Fibroblast of skin of right biceps (primary cell): ENCODE measurements around the gene RAB40B.

ENCODE experiments used
- DNase-seq: peaks from one replicate; pipeline ENCODE4 v3.0.0-alpha.2; 2013

RAB40B gene

DNA sequence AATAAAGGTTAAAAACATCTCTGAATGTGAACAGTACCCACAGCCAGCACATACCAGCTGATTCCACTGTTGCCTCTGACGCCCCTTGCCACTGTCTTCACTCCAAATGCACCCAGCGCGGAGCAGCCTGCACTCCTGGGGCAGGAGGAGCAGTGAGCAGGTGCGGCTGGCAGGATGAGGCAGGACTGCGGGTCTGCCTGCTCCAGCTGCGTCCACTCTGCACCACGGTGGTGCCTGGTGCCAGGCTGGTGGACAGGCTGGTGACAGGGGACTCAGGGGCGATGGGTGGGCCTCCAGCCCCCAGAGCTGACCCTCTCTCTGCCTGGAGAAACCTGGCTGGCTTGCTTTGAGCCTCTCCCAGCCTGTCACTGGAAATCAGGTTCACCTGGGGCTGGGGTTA is 9.4 kb downstream of the RAB40B start:
- DNase-seq, result no peak

DNA sequence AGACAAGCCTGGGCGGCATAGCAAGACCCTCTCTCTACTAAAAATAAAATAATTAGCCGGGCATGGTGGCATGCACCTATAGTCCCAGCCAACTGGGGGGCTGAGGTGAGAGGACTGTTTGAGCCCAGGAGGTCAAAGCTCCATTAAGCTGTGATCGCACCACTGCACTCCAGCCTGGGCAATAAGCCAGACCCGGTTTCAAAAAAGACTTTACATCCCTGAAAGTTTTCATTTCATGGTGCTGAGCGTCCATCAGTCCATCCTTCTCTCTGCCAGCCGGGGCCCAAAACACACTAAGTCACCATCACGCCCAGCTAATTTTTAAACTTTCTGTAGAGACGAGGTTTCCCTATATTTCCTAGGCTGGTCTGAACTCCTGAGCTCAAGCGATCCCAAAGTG is 10.6 kb downstream of the RAB40B start:
- no peak for DNase-seq

DNA sequence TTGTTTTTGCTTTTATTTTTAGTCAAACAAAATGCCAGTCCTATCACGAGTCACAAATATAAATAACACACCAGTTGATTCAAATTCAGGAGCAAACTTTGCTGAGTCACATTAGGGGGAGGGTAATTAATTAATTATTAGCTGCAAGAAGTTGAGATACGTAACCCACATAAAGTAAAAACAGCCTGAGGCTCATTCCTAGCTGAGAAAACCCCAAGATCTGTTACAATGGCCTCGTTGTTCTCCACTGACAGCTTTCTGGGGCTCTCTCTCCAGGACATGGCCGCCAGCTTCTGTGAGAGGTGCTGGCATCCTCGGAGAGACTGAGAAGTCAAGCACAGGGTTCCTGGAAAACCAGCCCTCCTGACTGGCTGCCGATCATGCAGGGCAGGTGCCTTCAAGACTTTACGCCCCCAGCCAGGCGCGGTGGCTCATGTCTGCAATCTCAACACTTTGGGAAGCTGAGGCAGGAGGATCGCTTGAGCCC is 11.1 kb downstream of the RAB40B start:
- no peak for DNase-seq

DNA sequence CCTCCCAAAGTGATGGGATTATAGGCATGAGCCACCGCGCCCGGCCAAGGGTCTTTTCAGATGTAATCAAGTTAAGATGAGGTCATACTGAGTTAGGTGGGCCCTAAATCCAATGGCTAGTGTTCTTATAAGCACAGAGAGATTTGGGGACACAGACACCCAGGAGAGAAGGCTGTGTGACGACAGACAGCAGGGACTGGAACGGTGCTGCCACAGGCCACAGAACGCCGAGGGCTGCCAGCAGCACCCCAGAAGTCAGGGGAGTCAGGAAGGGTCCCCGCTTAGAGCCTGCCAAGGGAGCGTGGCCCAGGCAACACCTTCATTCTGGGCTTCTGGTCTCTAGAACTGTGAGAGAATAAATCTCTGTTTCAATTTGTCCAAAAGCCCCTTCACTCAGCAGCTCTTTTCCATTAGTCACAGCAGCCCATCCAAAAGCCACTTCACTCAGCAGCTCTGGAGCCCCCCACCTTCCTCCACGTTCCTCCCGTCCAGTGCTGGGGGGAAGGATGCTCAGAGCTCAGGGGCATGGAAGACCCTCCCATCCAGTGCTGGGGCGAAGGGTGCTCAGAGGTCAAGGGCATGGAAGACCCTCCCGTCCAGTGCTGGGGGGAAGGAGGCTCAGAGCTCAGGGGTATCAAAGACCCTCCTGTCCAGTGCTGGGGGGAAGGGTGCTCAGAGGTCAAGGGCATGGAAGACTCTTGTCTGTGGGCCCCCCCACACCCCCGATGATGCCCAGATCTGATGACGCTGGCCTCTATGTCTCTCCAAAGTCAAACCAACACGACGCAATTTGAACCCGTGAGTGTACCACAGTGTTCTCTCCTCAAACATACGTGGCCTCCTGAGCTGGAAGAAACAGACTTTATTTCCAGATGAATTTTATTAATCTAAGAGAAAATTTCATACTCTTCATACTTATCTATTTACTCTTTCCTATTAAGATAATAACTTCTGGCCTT is 11.9 kb downstream of the RAB40B start:
- no peak for DNase-seq

DNA sequence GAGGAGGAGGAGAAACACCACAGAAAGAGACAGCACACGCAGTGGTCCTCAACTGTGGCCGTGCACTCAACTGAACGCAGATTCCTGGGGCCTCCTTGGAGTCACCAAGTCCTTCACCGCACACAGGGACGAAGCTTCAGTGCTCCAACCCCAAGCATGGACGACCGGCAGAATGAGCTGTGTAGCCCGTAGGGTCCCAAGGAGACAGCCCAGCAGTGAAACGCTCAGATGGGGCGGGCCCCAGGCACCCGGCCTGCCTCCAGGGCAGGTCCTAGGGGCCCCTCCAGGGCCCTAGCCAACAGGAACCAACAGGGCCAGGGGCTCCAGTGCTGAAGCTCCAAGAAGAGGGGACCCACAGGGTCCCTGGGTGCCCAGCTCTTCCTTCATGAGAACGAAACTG is 13.2 kb downstream of the RAB40B start:
- DNase-seq, result no peak

DNA sequence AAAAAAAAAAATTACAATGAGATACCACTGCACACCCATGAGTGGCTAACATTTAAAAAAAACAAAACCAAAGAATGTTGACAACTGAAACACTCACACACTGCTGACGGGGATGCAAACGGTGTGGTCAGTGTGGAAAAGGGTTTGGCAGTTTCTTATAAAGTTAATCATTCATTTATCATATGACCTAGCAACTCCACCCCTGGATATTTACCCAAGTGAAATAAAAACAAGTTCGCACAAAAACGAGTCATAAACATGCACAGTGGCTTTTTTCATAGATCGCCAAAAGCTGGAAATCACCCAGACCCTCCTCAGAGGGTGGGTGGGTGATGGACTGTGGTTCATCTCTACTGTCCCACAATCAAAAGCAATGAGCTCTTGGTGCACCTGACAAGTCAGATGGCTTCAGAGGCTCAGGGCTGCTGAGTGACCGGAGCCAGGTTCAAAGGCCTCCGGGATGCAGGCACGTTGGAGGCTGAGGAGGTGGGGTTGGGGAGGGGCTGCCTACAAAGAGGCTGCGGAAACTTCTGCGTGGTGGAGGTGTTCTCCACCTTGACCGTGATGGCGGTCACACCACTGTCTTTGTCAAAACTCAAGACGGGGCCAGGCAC is 14.2 kb downstream of the RAB40B start:
- no peak for DNase-seq

DNA sequence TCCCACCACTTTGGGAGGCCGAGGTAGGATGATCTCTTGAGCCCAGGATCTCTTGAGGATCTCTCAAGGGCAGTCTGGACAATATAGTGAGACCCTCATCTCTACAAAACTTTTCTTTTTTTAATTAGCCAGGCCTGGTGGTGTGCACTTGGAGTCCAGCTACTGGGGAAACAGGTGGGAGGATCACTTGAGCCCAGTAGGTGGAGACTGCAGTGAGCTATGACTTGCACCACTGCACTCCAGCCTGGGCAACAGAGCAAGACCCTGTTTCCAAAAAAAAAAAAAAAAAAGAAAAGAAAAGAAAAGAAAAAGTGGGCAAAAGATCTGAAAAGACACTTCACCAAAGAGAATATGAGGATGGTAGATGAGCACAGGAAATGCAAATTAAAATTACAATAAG is 15.0 kb downstream of the RAB40B start:
- no peak for DNase-seq

DNA sequence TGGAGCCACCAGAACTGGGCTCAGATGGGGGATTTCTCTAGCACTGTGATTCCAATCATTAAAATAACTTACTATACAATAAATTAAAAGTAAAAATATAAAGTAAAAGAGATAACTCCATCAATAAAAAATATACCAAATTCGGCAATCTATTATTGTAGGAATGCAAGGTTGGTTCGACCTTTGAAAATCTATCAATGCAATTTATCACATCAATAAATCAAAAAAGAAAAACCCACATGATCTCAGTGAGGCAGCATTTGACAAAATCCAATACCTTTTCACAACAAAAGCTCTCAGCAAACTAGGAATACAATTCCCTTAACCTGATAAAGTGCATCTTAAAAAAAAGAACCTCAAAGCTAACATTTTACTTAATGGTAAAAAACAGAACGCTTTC is 17.0 kb downstream of the RAB40B start:
- no peak for DNase-seq

DNA sequence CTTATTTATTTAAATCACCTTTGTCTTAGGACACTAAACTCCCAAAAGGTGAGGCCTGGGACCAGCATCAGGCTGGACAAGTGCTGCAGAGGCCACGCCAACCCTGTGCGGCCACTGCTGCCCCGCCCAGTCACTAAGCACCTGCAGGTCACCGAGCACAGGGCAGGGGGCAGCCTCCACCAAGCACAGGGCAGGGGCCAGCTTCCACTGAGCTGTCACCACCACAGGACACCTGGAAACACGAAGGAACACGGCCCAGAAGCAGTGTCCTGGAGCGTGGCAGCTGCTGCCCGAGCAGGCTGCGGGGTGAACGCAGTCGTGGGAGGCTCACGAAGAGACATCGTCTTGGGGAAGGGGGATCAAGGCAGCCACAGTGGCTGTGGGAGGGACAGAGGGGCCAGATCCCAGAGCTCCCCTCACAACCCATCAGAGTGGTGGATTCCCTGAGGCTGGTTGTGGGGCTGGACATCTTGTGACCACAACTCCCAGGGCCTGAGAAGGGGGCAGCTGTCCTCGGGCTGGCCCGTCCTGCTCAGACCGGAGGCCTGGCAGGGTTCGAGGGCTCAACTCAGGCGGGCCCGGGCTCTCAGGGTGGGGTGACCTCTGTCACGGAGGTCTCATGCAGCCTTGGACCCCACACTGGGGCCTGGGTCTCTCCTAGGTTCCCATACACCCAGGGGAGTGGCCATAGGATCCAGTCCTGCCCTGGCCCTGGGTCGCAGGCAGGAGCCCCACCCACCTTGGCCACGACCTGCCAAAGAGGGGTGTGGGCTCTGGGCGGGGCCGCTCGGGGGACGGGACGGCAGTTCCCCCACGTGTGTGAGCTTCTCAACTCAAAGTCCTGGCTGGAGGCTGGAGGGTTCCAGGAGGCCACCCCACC is 18.7 kb downstream of the RAB40B start:
- no peak for DNase-seq

DNA sequence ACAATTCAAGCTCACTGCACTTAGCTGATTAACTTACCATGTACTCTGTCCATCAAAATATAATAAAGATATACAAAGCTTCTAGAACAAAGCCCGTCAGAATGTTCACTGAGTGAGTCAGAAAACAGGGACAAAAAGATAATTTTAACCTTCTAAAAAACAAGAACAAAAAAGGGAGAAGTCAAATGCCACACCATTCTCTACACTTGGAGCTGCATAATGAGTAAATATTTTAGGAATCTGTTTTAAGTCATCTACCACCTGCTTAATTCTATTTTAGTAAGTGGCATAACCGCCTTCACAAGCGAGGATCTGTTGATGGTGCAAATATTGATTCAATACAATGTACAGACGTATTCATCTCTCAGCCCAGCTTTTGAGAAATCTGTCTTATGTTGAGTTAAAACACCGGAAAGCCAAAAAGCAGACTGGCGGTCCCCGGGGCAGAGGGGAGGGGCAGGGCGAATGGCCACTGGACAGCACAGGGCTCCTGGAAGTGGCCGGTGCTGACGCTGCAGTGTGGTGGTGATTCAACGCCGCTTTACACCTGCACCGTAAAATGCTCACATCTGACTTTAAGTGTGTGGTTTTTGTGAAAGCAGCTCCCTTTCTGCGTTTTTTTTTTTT is 20.1 kb downstream of the RAB40B start:
- DNase-seq, result no peak

DNA sequence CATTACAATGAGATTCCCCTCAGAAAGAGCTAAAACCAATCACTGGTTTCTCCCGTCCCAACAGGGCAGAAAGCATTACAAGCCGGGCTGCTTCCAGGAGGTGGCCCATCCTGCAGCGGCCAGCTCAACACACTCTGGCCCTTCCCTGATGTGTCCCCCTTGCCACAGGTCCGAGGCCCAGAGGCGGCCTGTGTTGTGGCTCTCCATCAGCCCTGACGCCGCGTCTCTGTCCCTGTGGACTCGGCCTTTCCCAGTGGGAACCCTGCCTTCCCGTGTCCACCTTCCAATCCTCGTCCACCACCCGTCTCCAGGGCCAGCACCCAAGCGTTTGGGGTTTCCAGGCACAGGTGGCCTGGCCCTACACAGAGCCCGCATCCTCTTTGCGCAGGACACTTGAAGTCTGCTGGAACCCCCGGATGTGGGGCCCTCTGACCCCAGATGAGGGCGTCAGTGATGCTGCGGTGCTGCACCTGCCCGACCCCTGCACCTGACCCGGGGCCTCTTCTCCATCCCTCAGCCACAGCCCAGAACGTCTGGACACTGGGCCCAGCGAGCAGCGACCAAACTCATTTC is 21.1 kb downstream of the RAB40B start:
- DNase-seq, result no peak

DNA sequence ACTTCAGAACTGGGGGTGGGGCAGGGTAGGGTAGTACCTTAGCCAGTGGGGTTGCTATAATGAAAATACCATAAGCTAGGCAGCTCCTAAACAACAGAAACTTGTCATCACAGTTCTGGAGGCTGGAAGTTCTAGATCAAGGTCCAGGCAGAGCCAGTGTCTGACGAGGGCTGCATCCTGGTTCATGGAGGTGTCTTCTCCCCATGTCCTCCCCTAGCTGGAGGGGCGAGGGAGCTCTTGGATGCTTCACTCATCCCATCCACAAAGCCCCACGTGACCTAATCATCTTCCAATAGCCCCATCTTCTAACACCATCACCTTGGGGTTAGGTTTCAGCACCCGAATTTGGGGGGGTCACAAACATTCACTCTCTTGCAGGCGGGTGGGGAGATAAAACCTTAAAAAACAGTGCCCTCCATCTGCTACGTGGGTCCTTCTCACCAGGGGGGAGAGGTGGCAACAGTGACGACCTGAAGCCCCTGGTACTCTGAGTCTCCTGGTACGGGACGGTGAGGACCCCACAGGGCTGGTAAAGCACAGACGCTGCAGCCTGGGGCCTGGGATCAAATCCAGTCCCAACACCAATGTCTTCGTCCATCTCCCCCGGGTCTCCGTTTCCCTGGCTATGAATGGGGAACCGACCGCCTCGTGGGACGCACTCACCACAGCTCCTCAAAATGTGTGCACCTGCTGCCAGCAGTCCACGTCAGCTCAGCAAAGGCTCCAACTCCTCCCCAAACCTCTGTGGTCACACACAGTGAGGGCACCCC is 22.8 kb downstream of the RAB40B start:
- no peak for DNase-seq

DNA sequence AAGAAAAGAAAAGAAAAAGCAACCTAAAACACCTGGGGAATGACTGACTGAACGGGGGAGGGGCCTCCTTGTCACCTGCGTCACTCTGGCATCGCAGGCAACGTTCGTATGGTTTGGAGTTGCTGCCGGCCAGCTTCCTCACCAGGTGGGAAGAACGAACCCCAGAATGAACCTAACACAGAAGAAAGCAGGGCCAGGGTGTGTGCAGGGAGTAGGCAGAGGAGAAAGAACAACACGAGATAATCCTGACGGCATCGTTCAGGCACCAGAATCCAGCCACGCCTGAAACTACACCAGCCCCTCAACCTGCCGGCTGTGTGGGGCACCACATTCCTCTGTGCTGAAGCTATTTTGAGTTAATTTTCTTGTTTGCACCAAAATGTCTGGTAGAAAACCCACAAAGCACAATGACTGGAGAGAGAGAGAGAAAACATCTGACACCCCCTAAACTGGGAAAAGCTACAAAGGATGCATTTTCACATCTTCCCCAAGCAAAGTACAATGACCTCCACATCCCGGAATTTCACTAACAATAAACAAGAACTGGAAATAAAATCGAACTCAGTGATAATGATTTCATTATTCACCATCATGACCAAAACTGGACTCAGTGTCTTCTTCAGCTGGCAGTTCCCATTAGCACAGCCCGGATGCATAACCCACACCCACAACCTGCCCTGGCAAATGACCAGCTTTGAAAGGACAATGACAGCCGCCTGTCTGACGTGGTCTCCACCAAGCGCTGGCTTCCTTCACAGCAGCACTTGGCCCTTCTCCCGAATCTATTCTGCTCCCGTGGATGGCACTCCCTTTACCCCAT is 23.6 kb downstream of the RAB40B start:
- DNase-seq, result no peak

DNA sequence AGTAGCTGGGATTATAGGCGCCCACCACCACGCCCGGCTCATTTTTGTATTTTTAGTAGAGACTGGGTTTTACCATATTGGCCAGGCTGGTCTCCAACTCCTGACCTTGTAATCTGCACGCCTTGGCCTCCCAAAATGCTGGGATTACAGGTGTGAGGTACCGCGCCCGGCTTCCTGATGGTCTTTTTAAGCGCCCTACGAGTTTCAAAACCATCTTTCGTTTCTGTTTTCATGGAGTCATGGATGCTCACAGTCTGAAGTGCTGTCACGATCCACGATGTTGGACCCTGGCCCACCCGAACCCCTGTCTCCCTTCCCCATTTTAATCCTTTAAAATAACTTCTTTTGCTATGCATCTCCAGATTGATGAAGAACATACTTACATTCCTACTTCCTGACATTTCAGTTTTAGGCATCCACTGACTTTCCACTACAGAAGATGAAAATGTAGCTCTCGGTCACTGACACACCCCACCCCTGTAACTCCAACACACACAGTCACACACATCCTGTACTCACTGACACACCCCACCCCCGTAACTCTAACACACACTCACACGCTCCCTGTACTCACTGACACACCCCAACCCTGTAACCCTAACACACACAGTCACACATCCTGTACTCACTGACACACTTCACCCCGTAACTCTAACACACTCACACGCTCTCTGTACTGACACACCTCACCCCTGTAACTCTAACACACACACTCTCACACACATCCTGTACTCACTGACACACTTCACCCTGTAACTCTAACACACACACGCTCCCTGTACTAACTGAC is 27.6 kb downstream of the RAB40B start:
- no peak for DNase-seq

DNA sequence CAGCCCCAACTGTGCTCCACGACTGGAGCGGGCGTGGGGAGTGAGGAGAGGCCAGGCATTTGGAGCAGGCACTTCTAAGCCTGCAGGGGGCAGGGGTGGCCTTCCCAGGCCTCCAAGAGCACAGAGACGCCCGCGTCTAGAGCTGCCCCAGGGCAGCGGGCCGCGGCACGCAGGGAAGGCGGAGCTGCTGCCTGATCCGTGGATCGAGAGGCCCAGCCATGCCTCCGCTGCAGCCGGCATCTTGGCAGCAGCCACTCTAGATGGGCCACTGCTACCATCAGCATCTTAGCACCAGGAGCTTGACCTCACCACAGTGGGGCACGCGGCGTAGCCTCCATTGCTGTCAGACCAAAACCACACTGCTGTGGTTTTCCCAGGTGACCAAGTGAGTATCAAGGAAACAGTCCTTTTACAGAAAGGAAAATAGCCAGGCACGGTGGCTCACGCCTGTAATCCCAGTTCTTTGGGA is 29.8 kb downstream of the RAB40B start:
- peak; percentile 57 for DNase-seq

DNA sequence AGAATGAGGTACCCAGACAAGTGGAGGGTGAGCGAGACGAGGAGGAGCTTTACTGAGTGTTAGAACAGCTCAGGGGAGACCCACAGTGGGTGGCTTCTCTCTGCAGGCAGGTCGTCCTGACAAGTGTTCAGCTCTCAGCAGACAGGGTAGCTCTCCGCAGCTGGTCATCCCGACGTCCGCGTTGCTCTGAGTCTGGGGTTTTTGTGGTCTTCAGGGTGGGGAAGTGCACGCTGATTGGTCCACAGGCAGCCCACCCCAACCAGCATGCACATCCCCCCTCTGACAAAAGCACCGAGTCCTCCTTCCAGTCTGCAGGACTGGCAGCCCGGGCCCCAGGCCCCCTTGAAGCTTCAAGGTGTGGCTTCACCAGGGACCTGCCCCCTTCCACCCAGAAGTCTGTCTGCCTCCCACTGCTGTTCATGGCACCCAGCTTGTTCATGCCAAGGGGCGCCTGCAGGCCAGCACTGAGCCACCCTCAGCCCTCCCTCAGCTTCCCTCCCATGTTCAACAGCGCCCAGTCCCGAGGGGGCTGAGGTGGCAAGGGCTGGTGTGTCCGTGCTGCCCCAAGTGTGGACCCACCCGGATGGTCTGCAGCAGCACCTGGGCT is 30.4 kb downstream of the RAB40B start:
- DNase-seq, result no peak

DNA sequence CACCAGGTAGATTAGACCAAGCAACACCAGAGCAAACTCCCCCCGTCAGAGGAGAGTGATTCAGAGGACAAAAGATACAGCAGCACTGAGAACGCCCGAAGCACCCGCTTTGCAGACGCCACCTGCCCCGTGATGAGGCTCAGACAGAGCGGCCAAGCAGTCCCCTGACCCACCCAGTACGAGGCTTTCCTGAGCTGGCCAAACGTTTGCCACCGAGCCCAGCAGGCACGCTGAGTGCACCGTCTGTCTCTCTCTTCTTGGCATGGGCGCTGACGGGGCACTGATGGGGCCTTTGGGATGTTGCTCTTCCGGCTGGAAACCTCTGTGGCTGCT is 30.9 kb downstream of the RAB40B start:
- no peak for DNase-seq

DNA sequence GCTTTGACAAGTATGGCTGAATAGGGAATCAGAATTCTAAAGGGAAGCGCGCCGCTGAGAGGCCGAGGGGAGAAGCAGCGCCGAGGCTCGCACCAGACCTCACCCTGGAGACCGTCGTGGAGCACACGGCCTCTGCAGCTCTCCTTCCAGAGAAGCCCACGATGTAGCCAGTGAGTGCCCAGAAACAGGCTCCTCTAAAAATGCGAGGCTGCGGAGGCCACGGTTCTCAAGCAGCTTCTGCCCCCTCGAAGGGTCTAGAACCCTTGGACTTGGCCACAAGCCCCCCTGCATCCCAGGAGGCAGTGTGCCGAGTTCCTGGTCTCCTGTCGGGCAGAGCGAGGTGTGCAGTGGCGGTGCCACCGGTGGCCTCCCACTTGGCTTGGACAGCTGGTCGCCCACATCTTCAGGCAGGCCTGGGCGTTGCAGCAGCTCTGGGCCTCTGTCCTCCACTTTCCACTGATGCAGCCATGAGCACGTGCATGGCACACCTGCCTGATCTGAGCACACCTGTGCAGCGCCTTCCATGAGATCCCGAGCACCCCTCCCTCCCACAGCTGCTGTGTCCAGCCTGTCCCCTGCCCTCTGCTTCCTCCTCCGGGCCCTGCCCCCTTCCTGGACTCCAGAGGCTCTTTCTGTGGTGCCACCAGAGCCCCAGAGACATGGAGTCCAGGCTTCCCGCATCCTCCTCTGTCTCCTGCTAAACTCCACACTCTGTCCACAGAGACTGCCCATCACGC is 31.4 kb downstream of the RAB40B start:
- no peak for DNase-seq

DNA sequence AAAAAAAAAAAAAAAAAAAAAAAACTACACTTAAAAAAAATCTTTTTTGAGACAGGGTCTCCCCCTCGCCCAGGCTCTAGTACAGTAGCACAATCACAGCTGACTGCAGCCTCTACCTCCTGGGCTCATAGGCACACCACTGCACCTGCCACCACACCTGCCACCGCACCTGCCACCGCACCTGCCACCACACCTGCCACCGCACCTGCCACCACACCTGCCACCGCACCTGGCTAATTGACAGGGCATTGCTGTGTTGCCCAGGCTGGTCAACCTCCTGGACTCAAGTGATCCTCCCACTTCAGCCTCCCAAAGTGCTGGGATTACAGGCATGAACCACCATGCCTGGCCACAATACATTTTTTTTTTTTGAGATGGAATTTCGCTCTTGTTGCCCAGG is 32.6 kb downstream of the RAB40B start:
- DNase-seq, result no peak
